Ectodermal cell (in vitro differentiated cells): ENCODE measurements around the gene PCDHA9.

ENCODE experiments used
- H3K27ac ChIP-seq: 2 replicates; pipeline ENCODE4 v1.7.0; 2013; ENCODE audit warnings: mild to moderate bottlenecking, low read depth, low read length; ENCODE audit not compliant: insufficient read depth, poor library complexity, severe bottlenecking
- H3K27me3 ChIP-seq: 2 replicates; pipeline ENCODE4 v1.7.0; 2013; ENCODE audit warnings: mild to moderate bottlenecking, low read length; ENCODE audit not compliant: insufficient read depth, control insufficient read depth, poor library complexity, severe bottlenecking
- H3K36me3 ChIP-seq: one replicate; pipeline ENCODE4 v1.7.0; 2013; ENCODE audit warnings: low read length; ENCODE audit not compliant: control insufficient read depth, insufficient read depth
- H3K4me1 ChIP-seq: one replicate; pipeline ENCODE4 v1.7.0; 2013; ENCODE audit warnings: low read length; ENCODE audit not compliant: control insufficient read depth, insufficient read depth
- H3K4me3 ChIP-seq: 2 replicates; pipeline ENCODE4 v1.7.0; 2013; ENCODE audit warnings: low read depth, low read length, control low read depth; ENCODE audit not compliant: insufficient read depth
- H3K9me3 ChIP-seq: 2 replicates; pipeline ENCODE4 v1.7.0; 2013; ENCODE audit warnings: mild to moderate bottlenecking, low read length, moderate library complexity; ENCODE audit not compliant: control insufficient read depth
- WGBS, 2 experiments: methylation state at CpG; one replicate each; pipeline ENCODE4 v1.1.7; 2013; ENCODE audit warnings: missing lambda C conversion rate in 2 of 2; 5-methylcytosine and 5-hydroxymethylcytosine counted together

The PCDHA9 gene

DNA sequence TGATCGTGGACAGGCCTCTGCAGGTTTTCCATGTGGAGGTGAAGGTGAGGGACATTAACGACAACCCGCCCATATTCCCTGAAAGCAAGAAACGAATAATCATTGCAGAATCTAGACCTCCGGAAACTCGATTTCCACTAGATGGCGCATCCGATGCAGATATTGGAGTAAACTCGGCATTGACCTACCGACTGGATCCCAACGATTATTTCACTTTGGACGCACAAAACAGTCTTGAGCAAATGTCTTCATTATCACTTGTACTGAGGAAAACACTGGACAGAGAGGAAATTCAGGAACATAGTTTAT is 34.4 kb downstream of the PCDHA9 start:
- no peaks in the 10 kb centered on the region for H3K27me3 ChIP-seq
- WGBS, 2 experiments, result 73 to 74% methylated on average over 12 of the region's 12 CpGs
- peak overlapping the region; percentile 34 for H3K4me3 ChIP-seq
- H3K9me3 ChIP-seq, result no peaks in the 10 kb centered on the region
- no peak overlapping the region for H3K27ac ChIP-seq
- peaks cover 9% of the 10 kb centered on the region for H3K36me3 ChIP-seq
- no peaks in the 10 kb centered on the region for H3K4me1 ChIP-seq

- H3K27me3 ChIP-seq, result no peaks in the 10 kb centered on the region
- WGBS, 2 experiments, result 97% methylated on average over 41 of the region's 41 CpGs
- H3K27ac ChIP-seq, result no peak overlapping the region
- peaks cover 9% of the 10 kb centered on the region for H3K36me3 ChIP-seq
- H3K4me3 ChIP-seq, result no peak overlapping the region
- H3K4me1 ChIP-seq, result no peaks in the 10 kb centered on the region
- H3K9me3 ChIP-seq, result no peaks in the 10 kb centered on the region
Observed at GRCh38 chr5:140883373-140883772, 35.2 kb downstream of the PCDHA9 start.

DNA sequence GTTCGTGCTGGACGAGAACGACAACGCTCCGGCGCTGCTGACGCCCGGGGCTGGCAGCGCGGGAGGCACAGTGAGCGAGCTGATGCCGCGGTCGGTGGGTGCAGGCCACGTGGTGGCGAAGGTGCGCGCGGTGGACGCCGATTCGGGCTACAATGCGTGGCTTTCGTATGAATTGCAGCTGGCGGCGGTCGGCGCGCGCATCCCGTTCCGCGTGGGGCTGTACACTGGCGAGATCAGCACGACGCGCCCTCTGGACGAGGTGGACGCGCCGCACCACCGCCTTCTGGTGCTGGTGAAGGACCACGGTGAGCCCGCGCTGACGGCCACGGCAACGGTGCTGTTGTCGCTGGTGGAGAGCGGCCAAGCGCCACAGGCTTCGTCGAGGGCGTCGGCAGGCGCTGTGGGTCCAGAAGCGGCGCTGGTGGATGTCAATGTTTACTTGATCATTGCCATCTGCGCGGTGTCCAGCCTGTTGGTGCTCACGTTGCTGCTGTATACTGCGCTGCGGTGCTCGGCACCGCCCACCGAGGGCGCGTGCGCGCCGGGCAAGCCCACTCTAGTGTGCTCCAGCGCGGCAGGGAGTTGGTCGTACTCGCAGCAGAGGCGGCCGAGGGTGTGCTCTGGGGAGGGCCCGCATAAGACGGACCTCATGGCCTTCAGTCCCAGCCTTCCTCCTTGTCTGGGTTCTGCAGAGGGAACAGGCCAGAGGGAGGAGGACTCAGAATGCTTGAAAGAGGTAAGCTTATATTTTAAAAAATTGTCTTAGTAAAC is 35.9 kb downstream of the PCDHA9 start:
- Histone ChIP-seq H3K4me3 (no peak overlapping the region), H3K4me1 (no peaks in the 10 kb centered on the region)

More for the DNA sequence above, 35.9 kb downstream of the PCDHA9 start:
- WGBS, 2 experiments, result 97% methylated on average over 79 of the region's 79 CpGs
- Histone ChIP-seq H3K36me3 (peaks cover 9% of the 10 kb centered on the region), H3K9me3 (no peaks in the 10 kb centered on the region), H3K27ac (no peak overlapping the region), H3K27me3 (no peaks in the 10 kb centered on the region)
